Mesenchymal stem cell (in vitro differentiated cells and primary cell): Measurements from ENCODE around the gene MSMB.

Source experiments
- DNase-seq: peaks from one replicate; pipeline ENCODE4 v3.0.0-alpha.2; 2013
- H2AFZ ChIP-seq: one replicate; pipeline ENCODE4 v1.6.1; 2013; ENCODE audit warnings: low read depth, mild to moderate bottlenecking, control low read depth, inconsistent platforms, low read length, moderate library complexity
- H2AK5ac ChIP-seq: 2 replicates; pipeline ENCODE4 v1.6.1; 2013; ENCODE audit warnings: low read length, moderate library complexity, mild to moderate bottlenecking, inconsistent platforms; ENCODE audit not compliant: severe bottlenecking
- H2BK120ac ChIP-seq: one replicate; pipeline ENCODE4 v1.6.1; 2013; ENCODE audit warnings: low read depth, mild to moderate bottlenecking, inconsistent platforms, low read length, moderate library complexity
- H2BK12ac ChIP-seq, 2 experiments: one replicate each; pipeline ENCODE4 v1.6.1; 2013; ENCODE audit warnings: inconsistent platforms in 2 of 2, low read length in 2 of 2, mild to moderate bottlenecking in 2 of 2, moderate library complexity in 2 of 2, control low read depth in 1 of 2
- H2BK15ac ChIP-seq: one replicate; pipeline ENCODE4 v1.6.1; 2013; ENCODE audit warnings: mild to moderate bottlenecking, low read depth, inconsistent platforms; ENCODE audit not compliant: poor library complexity, severe bottlenecking
- H2BK5ac ChIP-seq: 2 replicates; pipeline ENCODE4 v1.6.1; 2013; ENCODE audit warnings: low read depth, mild to moderate bottlenecking, low read length, control low read depth, inconsistent platforms; ENCODE audit not compliant: poor library complexity, severe bottlenecking
- H3K14ac ChIP-seq, 2 experiments: one replicate each; pipeline ENCODE4 v1.6.1; 2013; ENCODE audit warnings: inconsistent platforms in 2 of 2, low read length in 2 of 2, control low read depth in 1 of 2, mild to moderate bottlenecking in 1 of 2, moderate library complexity in 1 of 2
- H3K18ac ChIP-seq, 2 experiments: one replicate each; pipeline ENCODE4 v1.6.1; 2013; ENCODE audit warnings: inconsistent platforms in 2 of 2, low read length in 2 of 2, control low read depth in 1 of 2, low read depth in 1 of 2, mild to moderate bottlenecking in 1 of 2
- H3K23ac ChIP-seq, 2 experiments: one replicate each; pipeline ENCODE4 v1.6.1; 2013; ENCODE audit warnings: inconsistent platforms in 2 of 2, low read length in 2 of 2, mild to moderate bottlenecking in 2 of 2, moderate library complexity in 2 of 2, control low read depth in 1 of 2
- H3K27ac ChIP-seq: 2 replicates; pipeline ENCODE4 v1.5.1; 2013; ENCODE audit warnings: mild to moderate bottlenecking, moderate library complexity, low read length, control low read depth, inconsistent platforms; ENCODE audit not compliant: poor library complexity, severe bottlenecking
- H3K27me3 ChIP-seq, 2 experiments: 2 replicates each; pipeline versions ENCODE4 v1.6.1 to v1.7.0; 2013; ENCODE audit warnings: low read length in 2 of 2, mild to moderate bottlenecking in 2 of 2, moderate library complexity in 2 of 2, control low read depth in 1 of 2, inconsistent platforms in 1 of 2; ENCODE audit not compliant: control insufficient read depth in 1 of 2, insufficient read depth in 1 of 2
- H3K36me3 ChIP-seq, 2 experiments: 2 replicates each; pipeline versions ENCODE4 v1.6.1 to v1.7.0; 2013; ENCODE audit warnings: low read length in 2 of 2, control low read depth in 1 of 2, inconsistent platforms in 1 of 2, low read depth in 1 of 2, mild to moderate bottlenecking in 1 of 2; ENCODE audit not compliant: insufficient read depth in 2 of 2, control insufficient read depth in 1 of 2
- H3K4ac ChIP-seq, 2 experiments: one replicate each; pipeline ENCODE4 v1.6.1; 2013; ENCODE audit warnings: inconsistent platforms in 2 of 2, low read length in 2 of 2, mild to moderate bottlenecking in 2 of 2, moderate library complexity in 2 of 2, control low read depth in 1 of 2, low read depth in 1 of 2
- H3K4me1 ChIP-seq: 2 replicates; pipeline ENCODE4 v1.6.1; 2013; ENCODE audit warnings: low read depth, low read length, control low read depth; ENCODE audit not compliant: control insufficient read depth, insufficient read depth
- H3K4me2 ChIP-seq: 2 replicates; pipeline ENCODE4 v1.6.1; 2013; ENCODE audit warnings: low read length, mild to moderate bottlenecking, inconsistent platforms; ENCODE audit not compliant: poor library complexity, severe bottlenecking
- H3K4me3 ChIP-seq, 2 experiments: 2 replicates each; pipeline versions ENCODE4 v1.5.1 to v1.7.0; 2013; ENCODE audit warnings: low read length in 2 of 2, mild to moderate bottlenecking in 2 of 2, control low read depth in 1 of 2, low read depth in 1 of 2; ENCODE audit not compliant: insufficient read depth in 1 of 2
- H3K79me1 ChIP-seq: replicated peaks from 2 replicates; pipeline ENCODE4 v1.6.1; 2013; ENCODE audit warnings: mild to moderate bottlenecking, control low read depth, low read length, inconsistent platforms; ENCODE audit not compliant: poor library complexity, severe bottlenecking
- H3K9ac ChIP-seq: 2 replicates; pipeline ENCODE4 v1.7.0; 2013; ENCODE audit warnings: mild to moderate bottlenecking, low read length, moderate library complexity
- H3K9me3 ChIP-seq: 2 replicates; pipeline ENCODE4 v1.7.0; 2013; ENCODE audit warnings: mild to moderate bottlenecking, low read length; ENCODE audit not compliant: control insufficient read depth
- H4K8ac ChIP-seq: one replicate; pipeline ENCODE4 v1.6.1; 2013; ENCODE audit warnings: inconsistent platforms, mild to moderate bottlenecking, low read length, moderate library complexity
- H4K91ac ChIP-seq: one replicate; pipeline ENCODE4 v1.6.1; 2013; ENCODE audit warnings: mild to moderate bottlenecking, low read length, inconsistent platforms
- WGBS: methylation state at CpG from one replicate; pipeline ENCODE4 v1.1.7; 2013; ENCODE audit warnings: mixed read lengths; 5-methylcytosine and 5-hydroxymethylcytosine counted together

Gene MSMB

GRCh38 chr10:46014683-46015405, 31.2 kb downstream of the MSMB start:
- Histone ChIP-seq H2BK12ac (no peak overlapping the region), H3K9ac (peak overlapping the region; percentile 79), H2BK5ac (no peak overlapping the region), H3K36me3 (peaks cover 30 to 62% of the 10 kb centered on the region in 2 experiments), H2AFZ (no peak overlapping the region), H3K27ac (no peak overlapping the region), H3K9me3 (no peaks in the 10 kb centered on the region), H2BK15ac (no peak overlapping the region), H4K91ac (no peak overlapping the region), H3K23ac (no peak overlapping the region), H2BK120ac (no peak overlapping the region), H3K14ac (no peak overlapping the region), H2AK5ac (no peak overlapping the region), H3K4me2 (no peak overlapping the region), H3K18ac (no peak overlapping the region), H3K27me3 (no peaks in the 10 kb centered on the region), H3K4ac (no peak overlapping the region), H3K4me3 (peak overlapping the region in 1 of 2 experiments; percentile 17), H4K8ac (no peak overlapping the region), H3K79me1 (peaks cover 21% of the 10 kb centered on the region), H3K4me1 (peaks cover 7% of the 10 kb centered on the region)
- peak; percentile 25 for DNase-seq
- 100% methylated on average over 3 of the region's 5 CpGs for WGBS

DNA sequence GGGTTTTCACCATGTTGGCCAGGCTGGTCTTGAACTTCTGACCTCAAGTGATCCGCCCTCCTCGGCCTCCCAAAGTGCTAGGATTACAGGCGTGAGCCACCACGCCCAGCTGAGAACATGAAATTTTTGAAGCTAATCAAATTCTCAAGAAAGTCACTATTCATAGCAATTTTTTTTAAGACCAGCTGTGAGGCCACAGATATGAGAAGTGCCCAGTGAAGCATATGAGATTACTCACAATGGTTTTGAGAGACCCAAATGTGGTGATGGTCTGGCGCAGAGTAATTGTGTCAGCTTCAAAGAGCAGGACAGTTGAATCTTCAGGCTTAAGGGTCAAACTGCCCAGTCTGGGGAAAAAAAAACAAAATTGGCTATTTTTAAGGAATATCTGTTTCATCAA, 31.9 kb downstream of the MSMB start:
- Histone ChIP-seq H3K27ac (no peak overlapping the region), H4K91ac (no peak overlapping the region), H2BK120ac (no peak overlapping the region), H2AK5ac (no peak overlapping the region), H3K79me1 (peaks cover 23% of the 10 kb centered on the region), H3K9me3 (no peaks in the 10 kb centered on the region), H3K18ac (no peak overlapping the region), H3K36me3 (peaks cover 33 to 68% of the 10 kb centered on the region in 2 experiments), H3K4ac (no peak overlapping the region), H3K4me1 (peaks cover 5% of the 10 kb centered on the region), H4K8ac (no peak overlapping the region), H3K27me3 (no peaks in the 10 kb centered on the region), H2BK15ac (no peak overlapping the region), H3K14ac (no peak overlapping the region), H3K23ac (no peak overlapping the region), H2BK5ac (no peak overlapping the region), H3K9ac (peak overlapping the region; percentile 79), H3K4me3 (no peak overlapping the region), H2BK12ac (no peak overlapping the region), H3K4me2 (no peak overlapping the region), H2AFZ (no peak overlapping the region)
- 96% methylated on average over 5 of the region's 5 CpGs for WGBS
- no peak for DNase-seq

DNA sequence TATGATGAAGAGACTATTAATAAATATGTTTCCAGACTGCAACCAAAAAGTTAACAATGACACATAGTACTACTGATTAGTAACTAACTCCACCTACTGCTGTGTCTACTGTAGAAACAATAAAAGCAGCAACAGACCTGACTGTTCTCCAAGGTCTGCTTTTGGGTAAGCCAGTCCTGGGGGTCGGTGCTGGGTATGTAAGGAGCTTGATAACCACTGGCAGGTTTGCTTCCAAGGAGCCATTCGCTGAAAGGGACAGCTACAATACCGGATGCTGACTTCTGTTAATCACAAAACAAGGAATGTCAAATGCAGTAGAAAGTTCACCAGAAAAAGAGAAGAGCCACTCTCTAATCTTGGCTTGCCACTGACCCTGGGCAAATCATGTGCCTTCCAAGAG, 33.3 kb downstream of the MSMB start:
- Histone ChIP-seq H2AK5ac (no peak overlapping the region), H3K27me3 (no peaks in the 10 kb centered on the region), H3K27ac (no peak overlapping the region), H3K4me2 (no peak overlapping the region), H2AFZ (no peak overlapping the region), H3K36me3 (peaks cover 33 to 83% of the 10 kb centered on the region in 2 experiments), H3K4me3 (no peak overlapping the region), H3K4ac (no peak overlapping the region), H3K4me1 (peaks cover 2% of the 10 kb centered on the region), H3K9ac (no peak overlapping the region), H2BK12ac (no peak overlapping the region), H3K79me1 (peaks cover 22% of the 10 kb centered on the region), H3K14ac (no peak overlapping the region), H3K18ac (no peak overlapping the region), H3K9me3 (no peaks in the 10 kb centered on the region), H2BK5ac (no peak overlapping the region), H4K8ac (no peak overlapping the region), H4K91ac (no peak overlapping the region), H2BK120ac (no peak overlapping the region), H3K23ac (no peak overlapping the region), H2BK15ac (no peak overlapping the region)
- 99% methylated on average over 3 of the region's 3 CpGs for WGBS
- DNase-seq: no peak

GRCh38 chr10:46006219-46006618, 39.9 kb downstream of the MSMB start:
- H3K27me3 ChIP-seq: no peaks in the 10 kb centered on the region
- H3K4me2 ChIP-seq: no peak overlapping the region
- H3K9me3 ChIP-seq: no peaks in the 10 kb centered on the region
- no peak overlapping the region for H2BK12ac ChIP-seq
- peaks cover 1% of the 10 kb centered on the region for H3K4me1 ChIP-seq
- H4K91ac ChIP-seq: no peak overlapping the region
- no peak overlapping the region for H3K18ac ChIP-seq
- H3K36me3 ChIP-seq: peaks cover 31 to 98% of the 10 kb centered on the region in 2 experiments
- no peak overlapping the region for H3K4ac ChIP-seq
- no CpG with 5 or more reads among the region's 3 CpGs for WGBS
- H3K14ac ChIP-seq: no peak overlapping the region
- no peak overlapping the region for H2BK5ac ChIP-seq
- H4K8ac ChIP-seq: no peak overlapping the region
- no peak overlapping the region for H2BK15ac ChIP-seq
- peak; percentile 32 for DNase-seq
- peak overlapping the region; percentile 45 for H3K9ac ChIP-seq
- H3K79me1 ChIP-seq: peaks cover 28% of the 10 kb centered on the region
- H3K4me3 ChIP-seq: no peak overlapping the region
- H2AK5ac ChIP-seq: no peak overlapping the region
- no peak overlapping the region for H2AFZ ChIP-seq
- no peak overlapping the region for H2BK120ac ChIP-seq
- peak overlapping the region; percentile 52 for H3K27ac ChIP-seq
- H3K23ac ChIP-seq: no peak overlapping the region
